HEK293 (cell line): ENCODE data around the gene STAMBP.

Experiments
- CTCF ChIA-PET: fragments of 350-600 bp; formaldehyde crosslinking; extraction: SDS; loops from one replicate; lab custom pipeline; 2021; ENCODE audit warnings: antibody characterized with exemption; lab: Yijun Ruan, JAX
- POLR2A ChIA-PET: fragments of 300-600 bp; formaldehyde crosslinking; extraction: SDS; loops from one replicate; lab custom pipeline; 2020; ENCODE audit warnings: antibody characterized with exemption, inconsistent platforms; lab: Yijun Ruan, JAX
- H3K27ac ChIP-seq: fragments of 200-500 bp; sonication (Bioruptor generic); 2 replicates; pipeline ENCODE4 v1.5.1; 2014; ENCODE audit warnings: low read depth, low read length, control low read depth, inconsistent platforms; ENCODE audit errors: extremely low read depth
- H3K36me3 ChIP-seq, 2 experiments: fragments of 200-500 bp in 1 of 2; sonication (Bioruptor generic) in 1 of 2; 1 replicate in 1 of 2; 2 replicates in 1 of 2; pipeline ENCODE4 v1.5.1; 2014 to 2017; ENCODE audit warnings: inconsistent platforms in 2 of 2, low read length in 2 of 2; ENCODE audit not compliant: control insufficient read depth in 2 of 2, insufficient read depth in 1 of 2
- H3K4me1 ChIP-seq: fragments of 200-500 bp; sonication (Bioruptor generic); 2 replicates; pipeline ENCODE4 v1.5.1; 2014; ENCODE audit warnings: mild to moderate bottlenecking, low read length, inconsistent platforms; ENCODE audit not compliant: control insufficient read depth, insufficient read depth
- H3K4me3 ChIP-seq: 2 replicates; pipeline ENCODE4 v1.5.1; 2011; ENCODE audit warnings: low read depth, mild to moderate bottlenecking, control low read depth, low read length, moderate library complexity
- H3K9me3 ChIP-seq: fragments of 200-500 bp; sonication (Bioruptor generic); 2 replicates; pipeline ENCODE4 v1.5.1; 2014; ENCODE audit warnings: low read depth, low read length, inconsistent platforms; ENCODE audit not compliant: control insufficient read depth, insufficient read depth
- ATF2 ChIP-seq: fragments of 450-650 bp; formaldehyde crosslinking; IDR thresholded peaks from 2 replicates; pipeline ENCODE4 v1.5.1; 2016; ENCODE audit warnings: missing biosample characterization, missing genetic modification characterization, low read depth
- GLI2 ChIP-seq: fragments of 450-650 bp; formaldehyde crosslinking; IDR thresholded peaks from 2 replicates; pipeline ENCODE4; 2017; ENCODE audit warnings: missing biosample characterization, missing genetic modification characterization, low read depth, borderline replicate concordance
- MEIS1 ChIP-seq: sonication (generic); formaldehyde crosslinking; IDR thresholded peaks from 2 replicates; pipeline ENCODE4 v1.8.1; 2022; ENCODE audit warnings: missing genetic modification reagents, mild to moderate bottlenecking, borderline replicate concordance
- SCRT2 ChIP-seq: fragments of 450-650 bp; formaldehyde crosslinking; IDR thresholded peaks from 2 replicates; pipeline ENCODE4 v1.5.1; 2016; ENCODE audit warnings: missing biosample characterization, missing genetic modification characterization
- TRIM28 ChIP-seq: IDR thresholded peaks from 2 replicates; pipeline ENCODE4 v1.6.1; 2011; ENCODE audit warnings: low read length, control low read depth, borderline replicate concordance
- ZBTB1 ChIP-seq: fragments of 450-650 bp; formaldehyde crosslinking; IDR thresholded peaks from 2 replicates; pipeline ENCODE4 v1.5.1; 2016; ENCODE audit warnings: missing biosample characterization, missing genetic modification characterization
- ZBTB11 ChIP-seq: fragments of 450-650 bp; formaldehyde crosslinking; conservative IDR thresholded peaks from 2 replicates; pipeline ENCODE4 v1.5.1; 2016; ENCODE audit warnings: low read depth, missing biosample characterization, missing genetic modification characterization
- ZBTB49 ChIP-seq: fragments of 450-650 bp; formaldehyde crosslinking; IDR thresholded peaks from 2 replicates; pipeline ENCODE4 v1.5.1; 2016; ENCODE audit warnings: missing biosample characterization, missing genetic modification characterization, low read depth
- ZFP3 ChIP-seq: fragments of 450-650 bp; formaldehyde crosslinking; IDR thresholded peaks from 2 replicates; pipeline ENCODE4 v1.5.1; 2016; ENCODE audit warnings: low read depth, missing biosample characterization, missing genetic modification characterization
- ZNF138 ChIP-seq: fragments of 450-650 bp; formaldehyde crosslinking; IDR thresholded peaks from 2 replicates; pipeline ENCODE4 v1.5.1; 2016; ENCODE audit warnings: missing biosample characterization, missing genetic modification characterization, borderline replicate concordance
- ZNF146 ChIP-seq: fragments of 450-650 bp; formaldehyde crosslinking; IDR thresholded peaks from 2 replicates; pipeline ENCODE4 v1.5.1; 2016; ENCODE audit warnings: missing biosample characterization, missing genetic modification characterization
- ZNF335 ChIP-seq: fragments of 450-650 bp; formaldehyde crosslinking; conservative IDR thresholded peaks from 2 replicates; pipeline ENCODE4 v1.5.1; 2016; ENCODE audit warnings: missing biosample characterization, missing genetic modification characterization
- ZNF37A ChIP-seq: fragments of 450-650 bp; IDR thresholded peaks from 2 replicates; pipeline ENCODE4 v1.5.1; 2018; ENCODE audit warnings: missing biosample characterization, missing genetic modification characterization
- ZNF510 ChIP-seq: fragments of 450-650 bp; formaldehyde crosslinking; IDR thresholded peaks from 2 replicates; pipeline ENCODE4 v1.5.1; 2018; ENCODE audit warnings: mild to moderate bottlenecking, missing genetic modification characterization, missing biosample characterization; ENCODE audit not compliant: insufficient replicate concordance
- ZNF518A ChIP-seq: fragments of 450-650 bp; formaldehyde crosslinking; conservative IDR thresholded peaks from 2 replicates; pipeline ENCODE4 v1.5.1; 2016; ENCODE audit warnings: low read depth, missing biosample characterization, missing genetic modification characterization
- ZNF558 ChIP-seq: fragments of 450-650 bp; formaldehyde crosslinking; IDR thresholded peaks from 2 replicates; pipeline ENCODE4 v1.5.1; 2016; ENCODE audit warnings: missing biosample characterization, missing genetic modification characterization

Gene STAMBP

GRCh38 chr2:73822991-73823390 lies 5.8 kb upstream of the STAMBP start:
- Histone ChIP-seq H3K36me3 (no peaks in the 10 kb centered on the region), H3K4me1 (no peaks in the 10 kb centered on the region), H3K9me3 (no peaks in the 10 kb centered on the region), H3K4me3 (no peak overlapping the region), H3K27ac (no peak overlapping the region)
- no peak for TF ChIP-seq SCRT2 (tag by site-specific recombination)
- no peak for TF ChIP-seq ZFP3 (tag by site-specific recombination)
- no peak for TF ChIP-seq ZNF37A
- no peak for TF ChIP-seq ZNF138 (tag by site-specific recombination)
- no peak for TF ChIP-seq ZNF146 (tag by site-specific recombination)
- TF ChIP-seq ZBTB1 (tag by site-specific recombination) = no peak
- TF ChIP-seq ZNF510 (tag by site-specific recombination) = no peak
- no peak for TF ChIP-seq GLI2 (tag by site-specific recombination)
- no peak for TF ChIP-seq ZNF335 (tag by site-specific recombination)
- no peak for TF ChIP-seq MEIS1
- no peak for TF ChIP-seq ATF2 (tag by site-specific recombination)
- TF ChIP-seq ZBTB49 = no peak
- ChIA-PET POLR2A (interaction anchor here (0.7 kb wide), 1 partner anchor 542 kb away, joined by 3 read pairs; no protein-coding TSS in a partner anchor), CTCF (interaction anchor here (0.6 to 7.7 kb wide), 5 partner anchors 11 to 513 kb away, joined by 3 to 155 read pairs (median 19); partner anchors contain the start of gene BOLA3)

GRCh38 chr2:73823416-73823815 lies 5.3 kb upstream of the STAMBP start:
- TF ChIP-seq ZNF518A (tag by site-specific recombination) (no peak), ZNF558 (tag by site-specific recombination) (no peak), ZBTB11 (tag by site-specific recombination) (no peak), TRIM28 (no peak)
- TF ChIP-seq, all 188 proteins: peak for 0
- no peaks in the 10 kb centered on the region for H3K9me3 ChIP-seq
- no peaks in the 10 kb centered on the region for H3K4me1 ChIP-seq
- CTCF ChIA-PET = interaction anchor here (0.6 to 7.7 kb wide), 23 partner anchors 11 to 767 kb away, joined by 3 to 155 read pairs (median 4); partner anchors contain the start of gene BOLA3
- no peak overlapping the region for H3K27ac ChIP-seq
- POLR2A ChIA-PET = interaction anchor here (0.7 to 1.5 kb wide), 2 partner anchors 86 to 542 kb away, joined by 3 to 6 read pairs; partner anchors contain the start of gene TPRKB
- no peak overlapping the region for H3K4me3 ChIP-seq
- H3K36me3 ChIP-seq = no peaks in the 10 kb centered on the region
